Measurements from ENCODE around the gene TGM1.
"Not testable (repeated sequence)": the region's sequence is repeated elsewhere in the genome, so short reads cannot be mapped to it uniquely, and the experiment has no call there.

The TGM1 gene

GRCh38 chr14:24213866-24214662 is 48.9 kb downstream of the TGM1 start:
- TF ChIP-seq POLR2A (IDR thresholded peaks at IDR 0.05; ENCODE audit: low read depth, low read length), result no peak
- DNase-seq (ENCODE audit: insufficient read length, low spot score), result no peak
- no peak for FAIRE-seq

GRCh38 chr14:24212924-24213865 is 49.8 kb downstream of the TGM1 start, which contains the start of gene CHMP4A:
Gene CHMP4A, minus strand, starts transcription at chr14:24213488. Its CDS starts 49 bp downstream, at chr14:24213439.
- peak; percentile 69 for TF ChIP-seq POLR2A (IDR thresholded peaks at IDR 0.05; ENCODE audit: low read depth, low read length)
- DNase-seq (ENCODE audit: insufficient read length, low spot score), result peak; percentile 73
- no peak for FAIRE-seq

- FAIRE-seq, result no peak
These were observed 51.7 kb downstream of the TGM1 start for GRCh38 chr14:24211311-24211710.

GRCh38 chr14:24207625-24208024 is 55.4 kb downstream of the TGM1 start:
- DNase-seq (ENCODE audit: insufficient read length, low spot score), result no peak
- no peak for TF ChIP-seq POLR2A (IDR thresholded peaks at IDR 0.05; ENCODE audit: low read depth, low read length)
- FAIRE-seq, result no peak

More at GRCh38 chr14:24211311-24211710, 51.7 kb downstream of the TGM1 start:
- TF ChIP-seq POLR2A (IDR thresholded peaks at IDR 0.05; ENCODE audit: low read depth, low read length), result no peak
- DNase-seq (ENCODE audit: insufficient read length, low spot score), result no peak

GRCh38 chr14:24207104-24207551 is 55.8 kb downstream of the TGM1 start:
- no peak for TF ChIP-seq POLR2A (IDR thresholded peaks at IDR 0.05; ENCODE audit: low read depth, low read length)
- FAIRE-seq, result no peak
- DNase-seq (ENCODE audit: insufficient read length, low spot score), result no peak

GRCh38 chr14:24206260-24207103 is 56.5 kb downstream of the TGM1 start:
- FAIRE-seq (no peak), DNase-seq (ENCODE audit: insufficient read length, low spot score) (no peak)
- TF ChIP-seq POLR2A (IDR thresholded peaks at IDR 0.05; ENCODE audit: low read depth, low read length), result no peak

- DNase-seq (ENCODE audit: insufficient read length, low spot score) (no peak), FAIRE-seq (no peak)
- no peak for TF ChIP-seq POLR2A (IDR thresholded peaks at IDR 0.05; ENCODE audit: low read depth, low read length)
These were observed 58.5 kb downstream of the TGM1 start for GRCh38 chr14:24204163-24205146.

- not testable (repeated sequence) for FAIRE-seq; DNase-seq (ENCODE audit: insufficient read length, low spot score)
These were observed 59.6 kb downstream of the TGM1 start for GRCh38 chr14:24203249-24203886.

GRCh38 chr14:24202538-24202937 is 60.4 kb downstream of the TGM1 start:
- FAIRE-seq; DNase-seq (ENCODE audit: insufficient read length, low spot score): not testable (repeated sequence)

All from H54 (cell line).